GM20000 (cell line): ENCODE measurements around the gene NOXA1.

Experiments used
- DNase-seq: peaks from one replicate; pipeline ENCODE4 v3.0.0; 2012; ENCODE audit warnings: low spot score
- CTCF ChIP-seq: IDR thresholded peaks from 2 replicates; pipeline ENCODE4 v1.5.1; 2012; ENCODE audit warnings: mild to moderate bottlenecking, control low read depth; ENCODE audit errors: extremely low read depth, missing control alignments

Gene NOXA1

GRCh38 chr9:137390553-137391410 is 32.4 kb upstream of the NOXA1 start:
- DNase-seq: no peak
- TF ChIP-seq CTCF: no peak

GRCh38 chr9:137391411-137391754 is 31.8 kb upstream of the NOXA1 start:
- DNase-seq: no peak
- no peak for TF ChIP-seq CTCF

- DNase-seq: no peak
- TF ChIP-seq CTCF: no peak
These were observed 30.8 kb upstream of the NOXA1 start for GRCh38 chr9:137392232-137393007.

GRCh38 chr9:137393176-137394150 is 29.7 kb upstream of the NOXA1 start:
- TF ChIP-seq CTCF: no peak

GRCh38 chr9:137394866-137395665 is 28.1 kb upstream of the NOXA1 start:
- DNase-seq: no peak
- no peak for TF ChIP-seq CTCF

More at GRCh38 chr9:137393176-137394150, 29.7 kb upstream of the NOXA1 start:
- DNase-seq: no peak

- no peak for DNase-seq
- TF ChIP-seq CTCF: no peak
These were observed 27.6 kb upstream of the NOXA1 start for GRCh38 chr9:137395666-137396010.
